ENCODE measurements around the gene CXCL11. TPM values are rescaled to one million over a fixed set of nuclear protein-coding genes. Genes with fewer than 3 reads are reported as not detected.

Gene CXCL11
- total and polyA plus RNA-seq, 10 of the 15 experiments (the other 5 are each of a cell fraction or from before 2014, with no cell fraction given): 0.04 TPM; not detected in 9

DNA sequence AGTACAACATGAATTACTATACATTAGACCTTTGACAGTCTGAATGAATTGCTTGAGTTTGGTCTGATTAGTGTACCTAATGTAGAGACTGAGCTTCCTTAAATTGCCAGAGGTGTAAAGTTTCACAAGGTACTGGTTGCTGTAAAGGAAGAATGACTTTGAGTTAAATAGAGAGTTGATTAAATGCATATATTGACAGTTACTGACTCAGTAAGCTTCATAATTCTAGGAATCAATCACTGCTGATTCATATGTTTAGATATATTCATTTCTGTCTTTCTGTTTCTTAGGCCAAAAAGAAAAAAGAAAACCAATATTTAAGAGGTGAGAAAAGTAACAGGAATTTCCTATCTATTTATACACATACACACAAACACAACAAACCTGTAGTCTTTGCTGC lies 22.4 kb upstream of the CXCL11 start (continued):
- TF ChIP-seq CTCF (IDR thresholded peaks at IDR 0.05 in 2 of 3, conservative IDR thresholded peaks at IDR 0.05 in 1 of 3; ENCODE audit: control insufficient read depth in 2 of 3, extremely low read depth in 1 of 3, insufficient read depth in 1 of 3, low read depth in 3 of 3, low read length in 3 of 3) (no peak), BMI1 (IDR thresholded peaks at IDR 0.05; ENCODE audit: borderline replicate concordance) (0 out of 2 replicates have a peak, but pooled peaks have one; percentile 37), CHD1 (IDR thresholded peaks at IDR 0.05; ENCODE audit: low read depth, low read length) (no peak), E2F8 (IDR thresholded peaks at IDR 0.05; ENCODE audit: low read depth, partially characterized antibody) (no peak), HDGF (IDR thresholded peaks at IDR 0.05) (no peak), RUNX3 (IDR thresholded peaks at IDR 0.05; ENCODE audit: low read length) (peak; percentile 85)

DNA sequence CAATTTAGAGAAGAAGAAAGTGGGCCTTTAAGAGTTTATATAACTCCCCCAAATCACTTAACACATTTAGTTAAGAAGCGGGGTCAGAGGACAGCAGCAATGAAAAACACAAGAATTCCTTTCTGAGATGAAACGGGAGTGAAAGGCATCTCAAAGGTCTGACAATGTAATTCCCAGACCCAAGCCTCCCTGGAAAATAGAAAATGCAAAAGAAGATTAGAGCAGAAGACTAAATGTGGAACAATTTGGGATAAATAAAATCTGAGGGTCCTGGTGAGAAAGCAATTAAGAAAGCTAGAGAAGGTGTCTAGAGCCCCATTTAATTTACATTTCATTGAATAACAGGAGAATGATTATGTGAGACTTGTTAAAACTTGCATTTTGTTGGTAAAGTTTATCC lies 19.6 kb upstream of the CXCL11 start:
- no peak overlapping the region for H3K9ac ChIP-seq (ENCODE audit: control insufficient read depth, insufficient read depth, low read length)
- no peaks in the 10 kb centered on the region for H4K20me1 ChIP-seq (ENCODE audit: control insufficient read depth, insufficient read depth)
- RAD21 ChIA-PET (ENCODE audit: unreplicated experiment): interaction anchor here (0.9 to 3.2 kb wide), 6 partner anchors 12 to 59 kb away, joined by 3 to 24 read pairs (median 4); no protein-coding TSS in a partner anchor
- intact Hi-C loops (cut with micrococcal nuclease; ENCODE audit: unreplicated experiment) (loop anchor here (5.0 kb wide), 1 partner anchor 43 kb away; no protein-coding TSS in a partner anchor), in situ Hi-C loops (cut with MboI) (no loop called here)
- no peak overlapping the region for H2AFZ ChIP-seq (ENCODE audit: control insufficient read depth, low read depth, low read length)
- no peak overlapping the region for H3K4me3 ChIP-seq
- SMC1A ChIA-PET (ENCODE audit: uncharacterized antibody, unreplicated experiment): interaction anchor here (0.9 to 2.9 kb wide), 9 partner anchors 8 to 69 kb away, joined by 3 to 26 read pairs (median 6); partner anchors contain the start of gene CXCL10
- POLR2A ChIA-PET: interaction anchor here (1.6 kb wide), 1 partner anchor 40 kb away, joined by 4 read pairs; no protein-coding TSS in a partner anchor
- DNase-seq (ENCODE audit: low read depth, low spot score) (no peak), FAIRE-seq (no peak), ATAC-seq (no peak)
- peaks cover 29% of the 10 kb centered on the region for H3K4me1 ChIP-seq (ENCODE audit: control insufficient read depth, insufficient read depth, low read length)
- H3K36me3 ChIP-seq (ENCODE audit: control insufficient read depth in 2 of 2, insufficient read depth in 2 of 2, low read length in 1 of 2): no peaks in the 10 kb centered on the region
- BruUV-seq (replicated peaks): no TSS peak
- no peak overlapping the region for H3K27ac ChIP-seq (ENCODE audit: control insufficient read depth, insufficient read depth)
- no peaks in the 10 kb centered on the region for H3K79me2 ChIP-seq (ENCODE audit: control insufficient read depth, insufficient read depth, low read length)
- no peaks in the 10 kb centered on the region for H3K9me3 ChIP-seq (replicated peaks; ENCODE audit: control insufficient read depth, insufficient read depth, low read length)
- peaks cover 0 to 2% of the 10 kb centered on the region in 2 experiments; a peak in 2 of 4 replicates for H3K27me3 ChIP-seq (replicated peaks in 1 of 2; ENCODE audit: control insufficient read depth in 2 of 2, insufficient read depth in 2 of 2, low read length in 1 of 2)
- TF ChIP-seq EZH2 (IDR thresholded peaks at IDR 0.05; ENCODE audit: borderline replicate concordance, control insufficient read depth, low read depth, low read length) (no peak), TCF3 (IDR thresholded peaks at IDR 0.05; ENCODE audit: borderline replicate concordance, insufficient read depth, low read depth, low read length) (0 out of 2 replicates have a peak, but pooled peaks have one; percentile 2)
- 47% methylated on average over 2 of the region's 2 CpGs for WGBS (ENCODE audit: insufficient coverage, insufficient replicate concordance, low lambda C conversion rate, missing lambda C conversion rate)
- no peak overlapping the region; the same call in 1 of the 2 replicates for H3K4me2 ChIP-seq (ENCODE audit: control insufficient read depth, insufficient read depth)
- CTCF ChIA-PET: interaction anchor here (1.1 to 4.1 kb wide), 7 partner anchors 19 to 160 kb away, joined by 3 to 46 read pairs (median 3); partner anchors contain the start of gene SDAD1
